ENCODE data around the gene CHCHD4. TPM values are rescaled to one million over a fixed set of nuclear protein-coding genes. Genes with fewer than 3 reads are reported as not detected.

The CHCHD4 gene
- total and polyA plus RNA-seq, 2 of the 8 experiments (the other 6 are each of a cell fraction or from before 2014, with no cell fraction given), result 15.0 to 22.3 TPM

GRCh38 chr3:14093831-14094230, 30.8 kb downstream of the CHCHD4 start:
- no peaks in the 10 kb centered on the region for H3K9me3 ChIP-seq (ENCODE audit: insufficient read depth in 2 of 2, low read depth in 1 of 2, low read length in 1 of 2)
- H3K23me2 ChIP-seq (ENCODE audit: low read depth, low read length), result no peaks in the 10 kb centered on the region
- H4K5ac ChIP-seq (ENCODE audit: insufficient read length, low read depth, low read length), result no peak overlapping the region
- no peak overlapping the region for H2BK5ac ChIP-seq (ENCODE audit: low read depth, low read length)
- no peak overlapping the region for H3K4me3 ChIP-seq (ENCODE audit: extremely low read depth in 1 of 4, insufficient read depth in 2 of 4, low read depth in 3 of 4, low read length in 4 of 4)
- H2BK20ac ChIP-seq (ENCODE audit: low read length), result no peak overlapping the region
- peak overlapping the region; percentile 33; the same call in 1 of the 2 replicates for H2BK15ac ChIP-seq (ENCODE audit: low read length)
- CTCF ChIA-PET (ENCODE audit: partially characterized antibody), result interaction anchor here (0.6 to 2.0 kb wide), 4 partner anchors 21 to 293 kb away, joined by 3 to 9 read pairs (median 6); no protein-coding TSS in a partner anchor
- H2BK12ac ChIP-seq (ENCODE audit: low read depth, low read length), result no peak overlapping the region
- H3K79me2 ChIP-seq (ENCODE audit: control insufficient read depth in 1 of 2, insufficient read depth in 2 of 2, low read length in 2 of 2), result no peaks in the 10 kb centered on the region
- H3K27ac ChIP-seq (ENCODE audit: low read depth, low read length), result no peak overlapping the region
- DNase-seq (ENCODE audit: low read depth in 1 of 2, low spot score in 2 of 2) (no peak), FAIRE-seq (no peak)
- H3K4me2 ChIP-seq (ENCODE audit: insufficient read depth in 1 of 2, low read depth in 2 of 2, low read length in 2 of 2), result no peak overlapping the region
- H3K56ac ChIP-seq (replicated peaks; ENCODE audit: insufficient read length, low read depth, low read length), result no peak overlapping the region
- no peaks in the 10 kb centered on the region for H3K79me1 ChIP-seq (ENCODE audit: low read depth, low read length)
- H4K8ac ChIP-seq (ENCODE audit: extremely low read depth, insufficient read depth, low read length), result no peak overlapping the region
- POLR2A ChIA-PET (ENCODE audit: partially characterized antibody), result no interaction called here
- no peak overlapping the region for H3K4ac ChIP-seq (replicated peaks; ENCODE audit: insufficient read length, low read depth, low read length)
- H3K14ac ChIP-seq (ENCODE audit: insufficient read length), result no peak overlapping the region
- H3K9ac ChIP-seq (replicated peaks in 1 of 4; ENCODE audit: extremely low read depth in 1 of 4, low read depth in 3 of 4, low read length in 3 of 4), result no peak overlapping the region
- no peak overlapping the region for H4K91ac ChIP-seq (replicated peaks; ENCODE audit: insufficient read length, low read length)
- H2AK5ac ChIP-seq (ENCODE audit: low read depth, low read length), result no peak overlapping the region
- no peak overlapping the region for H2BK120ac ChIP-seq (replicated peaks; ENCODE audit: low read depth, low read length)
- H3K27me3 ChIP-seq (replicated peaks in 1 of 4; ENCODE audit: control insufficient read depth in 3 of 4, extremely low read depth in 1 of 4, insufficient read depth in 3 of 4, low read length in 3 of 4), result no peaks in the 10 kb centered on the region
- no peak overlapping the region for H2AFZ ChIP-seq (ENCODE audit: low read length)
- H4K20me1 ChIP-seq (replicated peaks in 1 of 2; ENCODE audit: control insufficient read depth in 1 of 2, insufficient read depth in 2 of 2, low read length in 2 of 2), result no peaks in the 10 kb centered on the region
- H3K18ac ChIP-seq (ENCODE audit: extremely low read depth, low read length), result no peak overlapping the region
- no peak overlapping the region for H3K23ac ChIP-seq (ENCODE audit: insufficient read length)
- H3K4me1 ChIP-seq (replicated peaks in 1 of 4; ENCODE audit: control insufficient read depth in 3 of 4, insufficient read depth in 4 of 4, low read length in 3 of 4), result no peaks in the 10 kb centered on the region
- no peaks in the 10 kb centered on the region for H3K36me3 ChIP-seq (ENCODE audit: control insufficient read depth in 2 of 4, insufficient read depth in 4 of 4, low read length in 3 of 4)
- TF ChIP-seq HDAC6 (IDR thresholded peaks at IDR 0.05; ENCODE audit: low read depth, low read length) (no peak), CHD1 (IDR thresholded peaks at IDR 0.05; ENCODE audit: low read depth, low read length) (no peak), SUZ12 (IDR thresholded peaks at IDR 0.05; ENCODE audit: low read length) (no peak)

Measured in H1 (cell line).